HEK293T (cell line): ENCODE measurements around the gene THOC5.

Experiments used
- BHLHE40 ChIP-seq: fragments of 450-650 bp; IDR thresholded peaks from 2 replicates; pipeline ENCODE4 v1.6.1; 2016; ENCODE audit warnings: mild to moderate bottlenecking, moderate library complexity, borderline replicate concordance
- ELF4 ChIP-seq: fragments of 450-650 bp; IDR thresholded peaks from 2 replicates; pipeline ENCODE4 v1.6.1; 2017; ENCODE audit warnings: antibody characterized with exemption
- FOXA1 ChIP-seq: fragments of 450-650 bp; IDR thresholded peaks from 2 replicates; pipeline ENCODE4 v1.6.1; 2016; ENCODE audit warnings: mild to moderate bottlenecking
- FOXK2 ChIP-seq: fragments of 450-650 bp; IDR thresholded peaks from 2 replicates; pipeline ENCODE4 v1.6.1; 2016; ENCODE audit warnings: mild to moderate bottlenecking
- HDGF ChIP-seq: fragments of 450-650 bp; IDR thresholded peaks from 2 replicates; pipeline ENCODE4 v1.6.1; 2017; ENCODE audit warnings: antibody characterized with exemption, borderline replicate concordance
- LEF1 ChIP-seq: fragments of 450-650 bp; IDR thresholded peaks from 2 replicates; pipeline ENCODE4 v1.6.1; 2017; ENCODE audit warnings: mild to moderate bottlenecking, borderline replicate concordance
- NFRKB ChIP-seq: fragments of 450-650 bp; IDR thresholded peaks from 2 replicates; pipeline ENCODE4 v1.6.1; 2016; ENCODE audit warnings: mild to moderate bottlenecking, moderate library complexity
- PKNOX1 ChIP-seq: fragments of 450-650 bp; IDR thresholded peaks from 2 replicates; pipeline ENCODE4 v1.6.1; 2016
- SUZ12 ChIP-seq: fragments of 450-650 bp; IDR thresholded peaks from 2 replicates; pipeline ENCODE4 v1.6.1; 2016; ENCODE audit warnings: mild to moderate bottlenecking
- TARDBP ChIP-seq: fragments of 450-650 bp; IDR thresholded peaks from 2 replicates; pipeline ENCODE4 v1.6.1; 2016

- no peak for TF ChIP-seq SUZ12
- no peak for TF ChIP-seq TARDBP
- no peak for TF ChIP-seq NFRKB
- no peak for TF ChIP-seq ELF4
- TF ChIP-seq FOXA1: no peak
- TF ChIP-seq FOXK2: no peak
- TF ChIP-seq LEF1: no peak
- no peak for TF ChIP-seq BHLHE40
- no peak for TF ChIP-seq HDGF
- TF ChIP-seq PKNOX1: no peak
These were observed 83.8 kb downstream of the THOC5 start for GRCh38 chr22:29469755-29470154.
